B cell (primary cell): Measurements from ENCODE around the gene MAT1A.

Experiments
- EZH2 ChIP-seq: IDR thresholded peaks from 2 replicates; pipeline ENCODE4 v1.6.1; 2012; ENCODE audit warnings: borderline replicate concordance, low read depth, mild to moderate bottlenecking, moderate library complexity, low read length; ENCODE audit not compliant: insufficient read depth, poor library complexity, severe bottlenecking
- TF ChIP-seq, protein P1 (sequence below): fragments of 200-600 bp; IDR thresholded peaks from one replicate; pipeline ENCODE4 v1.8.0; 2022; ENCODE audit warnings: antibody characterized with exemption, mild to moderate bottlenecking

GRCh38 chr10:80265740-80266512 is 23.5 kb downstream of the MAT1A start:
- TF ChIP-seq, protein P1, sequence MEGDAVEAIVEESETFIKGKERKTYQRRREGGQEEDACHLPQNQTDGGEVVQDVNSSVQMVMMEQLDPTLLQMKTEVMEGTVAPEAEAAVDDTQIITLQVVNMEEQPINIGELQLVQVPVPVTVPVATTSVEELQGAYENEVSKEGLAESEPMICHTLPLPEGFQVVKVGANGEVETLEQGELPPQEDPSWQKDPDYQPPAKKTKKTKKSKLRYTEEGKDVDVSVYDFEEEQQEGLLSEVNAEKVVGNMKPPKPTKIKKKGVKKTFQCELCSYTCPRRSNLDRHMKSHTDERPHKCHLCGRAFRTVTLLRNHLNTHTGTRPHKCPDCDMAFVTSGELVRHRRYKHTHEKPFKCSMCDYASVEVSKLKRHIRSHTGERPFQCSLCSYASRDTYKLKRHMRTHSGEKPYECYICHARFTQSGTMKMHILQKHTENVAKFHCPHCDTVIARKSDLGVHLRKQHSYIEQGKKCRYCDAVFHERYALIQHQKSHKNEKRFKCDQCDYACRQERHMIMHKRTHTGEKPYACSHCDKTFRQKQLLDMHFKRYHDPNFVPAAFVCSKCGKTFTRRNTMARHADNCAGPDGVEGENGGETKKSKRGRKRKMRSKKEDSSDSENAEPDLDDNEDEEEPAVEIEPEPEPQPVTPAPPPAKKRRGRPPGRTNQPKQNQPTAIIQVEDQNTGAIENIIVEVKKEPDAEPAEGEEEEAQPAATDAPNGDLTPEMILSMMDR = no peak
- no peak for TF ChIP-seq EZH2
